Activated naive CD4-positive, alpha-beta T cell treated with anti-CD3 and anti-CD28 coated beads, Interleukin-2, amount 50 U/mL, for 72 hours (primary cell): ENCODE data around the gene PSMB5. TPM values are rescaled to one million over a fixed set of nuclear protein-coding genes. Genes with fewer than 3 reads are reported as not detected.
A peak's percentile ranks its signal among the peaks of the same experiment; 100 is the strongest.

Experiments used
- ATAC-seq, 2 donors: fragments of 150-1000 bp; cut with Tn5 transposase; 2 replicates each; pipeline ENCODE4 v1.10.0; 2021; ENCODE audit warnings: mild to moderate bottlenecking in 2 of 2, moderate library complexity in 2 of 2
- DNase-seq, 2 donors: peaks; one replicate each; pipeline ENCODE4 v3.0.0; 2021 to 2022; ENCODE audit warnings: low spot score in 2 of 2
- H3K27ac Mint-ChIP-seq, 2 donors: one replicate each; pipeline ENCODE4 v1.8.0; 2022; ENCODE audit warnings: mild to moderate bottlenecking in 2 of 2, mixed read lengths in 2 of 2
- H3K36me3 Mint-ChIP-seq, 2 donors: one replicate each; pipeline ENCODE4 v1.8.0; 2022; ENCODE audit warnings: mixed read lengths in 2 of 2
- H3K9me3 Mint-ChIP-seq, 2 donors: one replicate each; pipeline ENCODE4 v1.8.0; 2022; ENCODE audit warnings: mixed read lengths in 2 of 2
- total RNA-seq, 2 donors: library from RNA; stranded (reverse); gene quantifications; one replicate each; pipeline ENCODE4 v1.2.3, GENCODE V29; 2022

Gene PSMB5
- 100 to 1,000 TPM; 137 to 180 TPM for total RNA-seq

- H3K27ac Mint-ChIP-seq = peak within 1 kb of the TSS; percentile 97 to 99
- peaks cover 27 to 36% of the 10 kb centered on the region in 2 donors for H3K36me3 Mint-ChIP-seq
- peak; percentile 93 for ATAC-seq
- H3K9me3 Mint-ChIP-seq = no peaks in the 10 kb centered on the region
- DNase-seq = peak; percentile 78 to 90
Observed at GRCh38 chr14:23034498-23035302, at the start of gene PSMB5. TSS of gene PSMB5 (minus strand) at chr14:23034900. CDS start at chr14:23034881, 19 bp downstream.

- H3K9me3 Mint-ChIP-seq = no peaks in the 10 kb centered on the region
- peaks cover 13 to 18% of the 10 kb centered on the region in 2 donors for H3K36me3 Mint-ChIP-seq
- peak overlapping the region; percentile 9 to 81 for H3K27ac Mint-ChIP-seq
- DNase-seq (no peak), ATAC-seq (no peak)
Observed at GRCh38 chr14:23080474-23080873, 45.8 kb upstream of the PSMB5 start.

GRCh38 chr14:23079716-23080115, 45.0 kb upstream of the PSMB5 start:
- DNase-seq (no peak), ATAC-seq (no peak)
- Mint-ChIP-seq H3K9me3 (no peaks in the 10 kb centered on the region), H3K36me3 (peaks cover 13 to 21% of the 10 kb centered on the region in 2 donors), H3K27ac (peak overlapping the region; percentile 42 to 51)

- Mint-ChIP-seq H3K27ac (peak overlapping the region; percentile 29 to 42), H3K36me3 (peaks cover 13 to 21% of the 10 kb centered on the region in 2 donors), H3K9me3 (no peaks in the 10 kb centered on the region)
- ATAC-seq (peak in 1 of 2 donors; percentile 88), DNase-seq (no peak)
Observed at GRCh38 chr14:23078692-23079116, 44.0 kb upstream of the PSMB5 start.

GRCh38 chr14:23077962-23078361, 43.3 kb upstream of the PSMB5 start:
- H3K27ac Mint-ChIP-seq = peak overlapping the region; percentile 42 to 73
- peaks cover 13 to 21% of the 10 kb centered on the region in 2 donors for H3K36me3 Mint-ChIP-seq
- DNase-seq (no peak), ATAC-seq (no peak)
- H3K9me3 Mint-ChIP-seq = no peaks in the 10 kb centered on the region

GRCh38 chr14:23076785-23077408, 42.2 kb upstream of the PSMB5 start:
- Mint-ChIP-seq H3K27ac (no peak overlapping the region), H3K36me3 (peaks cover 13 to 24% of the 10 kb centered on the region in 2 donors), H3K9me3 (no peaks in the 10 kb centered on the region)
- ATAC-seq (peak; percentile 45 to 57), DNase-seq (no peak)

- H3K36me3 Mint-ChIP-seq = peaks cover 4 to 35% of the 10 kb centered on the region in 2 donors
- DNase-seq (no peak), ATAC-seq (no peak)
- H3K27ac Mint-ChIP-seq = no peak overlapping the region
- H3K9me3 Mint-ChIP-seq = no peaks in the 10 kb centered on the region
Observed at GRCh38 chr14:23074906-23075305, 40.2 kb upstream of the PSMB5 start.

- H3K36me3 Mint-ChIP-seq = peaks cover 0 to 27% of the 10 kb centered on the region in 2 donors
- H3K27ac Mint-ChIP-seq = peak overlapping the region; percentile 88 to 98
- ATAC-seq = no peak
- no peaks in the 10 kb centered on the region for H3K9me3 Mint-ChIP-seq
- no peak for DNase-seq
Observed at GRCh38 chr14:23071921-23072539, 37.3 kb upstream of the PSMB5 start.

- peak; percentile 92 to 96 for ATAC-seq
- peak; percentile 74 to 78 for DNase-seq
- Mint-ChIP-seq H3K27ac (peak overlapping the region; percentile 88 to 98), H3K36me3 (peaks cover 3 to 27% of the 10 kb centered on the region in 2 donors), H3K9me3 (no peaks in the 10 kb centered on the region)
Observed at GRCh38 chr14:23071244-23071920, 36.7 kb upstream of the PSMB5 start.

GRCh38 chr14:23070262-23071129, 35.8 kb upstream of the PSMB5 start:
- no peaks in the 10 kb centered on the region for H3K9me3 Mint-ChIP-seq
- ATAC-seq (no peak), DNase-seq (no peak)
- peak overlapping the region; percentile 88 to 98 for H3K27ac Mint-ChIP-seq
- peaks cover 11 to 33% of the 10 kb centered on the region in 2 donors for H3K36me3 Mint-ChIP-seq

- H3K36me3 Mint-ChIP-seq = peaks cover 12 to 30% of the 10 kb centered on the region in 2 donors
- DNase-seq (no peak), ATAC-seq (no peak)
- no peaks in the 10 kb centered on the region for H3K9me3 Mint-ChIP-seq
- H3K27ac Mint-ChIP-seq = peak overlapping the region; percentile 68 to 79
Observed at GRCh38 chr14:23069413-23069806, 34.7 kb upstream of the PSMB5 start.

GRCh38 chr14:23068789-23069412, 34.2 kb upstream of the PSMB5 start:
- peak in 1 of 2 donors; percentile 74 for DNase-seq
- ATAC-seq = peak; percentile 75 to 78
- peaks cover 17 to 33% of the 10 kb centered on the region in 2 donors for H3K36me3 Mint-ChIP-seq

GRCh38 chr14:23067847-23068788, 33.4 kb upstream of the PSMB5 start:
- Mint-ChIP-seq H3K36me3 (peaks cover 23 to 37% of the 10 kb centered on the region in 2 donors), H3K9me3 (no peaks in the 10 kb centered on the region), H3K27ac (peak overlapping the region in 1 of 2 donors; percentile 68)
- ATAC-seq = no peak
- no peak for DNase-seq

More at GRCh38 chr14:23068789-23069412, 34.2 kb upstream of the PSMB5 start:
- Mint-ChIP-seq H3K9me3 (no peaks in the 10 kb centered on the region), H3K27ac (peak overlapping the region; percentile 68 to 79)
